ENCODE measurements around the gene CNTFR.

GRCh38 chr9:34507556-34507955 lies 82.0 kb downstream of the CNTFR start:
- TF ChIP-seq KDM5A (IDR thresholded peaks at IDR 0.05; ENCODE audit: low read length) = no peak
- TF ChIP-seq EGR1 (IDR thresholded peaks at IDR 0.05; ENCODE audit: borderline replicate concordance, low read depth, low read length) = no peak
- no peak for TF ChIP-seq CHD1 (IDR thresholded peaks at IDR 0.05; ENCODE audit: low read depth, low read length)
- TF ChIP-seq KDM1A (IDR thresholded peaks at IDR 0.05; ENCODE audit: borderline replicate concordance, low read length) = no peak
- no peak for TF ChIP-seq RAD21 (IDR thresholded peaks at IDR 0.05 in 1 of 2, conservative IDR thresholded peaks at IDR 0.05 in 1 of 2; ENCODE audit: low read depth in 2 of 2, low read length in 2 of 2)
- no peak for TF ChIP-seq EZH2 (IDR thresholded peaks at IDR 0.05; ENCODE audit: low read depth, low read length, severe bottlenecking)
- TF ChIP-seq USF2 (IDR thresholded peaks at IDR 0.05; ENCODE audit: low read length) = no peak
- TF ChIP-seq BRCA1 (IDR thresholded peaks at IDR 0.05; ENCODE audit: low read depth, low read length) = no peak
- no peak for TF ChIP-seq POLR2AphosphoS5 (IDR thresholded peaks at IDR 0.05; ENCODE audit: low read depth, low read length)
- TF ChIP-seq CTCF (IDR thresholded peaks at IDR 0.05; ENCODE audit: control extremely low read depth in 1 of 3, insufficient read depth in 1 of 3, low read depth in 1 of 3, low read length in 3 of 3) = no peak

All from H1 (cell line).